HPDE6-E6E7 (cell line): ENCODE data around the gene PLEKHF1.
"Not testable (repeated sequence)": the region's sequence is repeated elsewhere in the genome, so short reads cannot be mapped to it uniquely, and the experiment has no call there.

Experiments
- DNase-seq: peaks from one replicate; pipeline ENCODE4 v3.0.0; 2011; ENCODE audit warnings: missing footprints; ENCODE audit errors: extremely low spot score

The PLEKHF1 gene

DNA sequence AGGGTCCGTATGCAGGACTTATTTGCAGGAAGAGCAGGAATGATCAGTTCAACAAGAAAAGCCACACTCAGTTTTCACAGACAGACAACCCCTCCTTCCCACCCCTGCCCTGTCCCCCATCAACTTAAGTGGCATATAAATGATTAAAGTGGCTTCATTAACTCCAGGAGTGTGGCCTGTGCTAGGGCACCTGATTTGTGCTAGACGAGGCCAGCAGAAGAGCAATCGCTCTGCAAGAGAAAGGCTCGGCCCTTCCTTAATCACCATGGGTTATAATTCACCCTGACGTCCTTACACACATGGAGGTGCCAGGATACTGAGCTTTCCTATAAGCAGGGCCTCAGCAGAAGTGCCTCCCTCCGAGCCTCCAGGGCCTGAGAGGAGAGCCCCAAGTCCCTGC is 35.2 kb downstream of the PLEKHF1 start:
- DNase-seq: no peak

DNA sequence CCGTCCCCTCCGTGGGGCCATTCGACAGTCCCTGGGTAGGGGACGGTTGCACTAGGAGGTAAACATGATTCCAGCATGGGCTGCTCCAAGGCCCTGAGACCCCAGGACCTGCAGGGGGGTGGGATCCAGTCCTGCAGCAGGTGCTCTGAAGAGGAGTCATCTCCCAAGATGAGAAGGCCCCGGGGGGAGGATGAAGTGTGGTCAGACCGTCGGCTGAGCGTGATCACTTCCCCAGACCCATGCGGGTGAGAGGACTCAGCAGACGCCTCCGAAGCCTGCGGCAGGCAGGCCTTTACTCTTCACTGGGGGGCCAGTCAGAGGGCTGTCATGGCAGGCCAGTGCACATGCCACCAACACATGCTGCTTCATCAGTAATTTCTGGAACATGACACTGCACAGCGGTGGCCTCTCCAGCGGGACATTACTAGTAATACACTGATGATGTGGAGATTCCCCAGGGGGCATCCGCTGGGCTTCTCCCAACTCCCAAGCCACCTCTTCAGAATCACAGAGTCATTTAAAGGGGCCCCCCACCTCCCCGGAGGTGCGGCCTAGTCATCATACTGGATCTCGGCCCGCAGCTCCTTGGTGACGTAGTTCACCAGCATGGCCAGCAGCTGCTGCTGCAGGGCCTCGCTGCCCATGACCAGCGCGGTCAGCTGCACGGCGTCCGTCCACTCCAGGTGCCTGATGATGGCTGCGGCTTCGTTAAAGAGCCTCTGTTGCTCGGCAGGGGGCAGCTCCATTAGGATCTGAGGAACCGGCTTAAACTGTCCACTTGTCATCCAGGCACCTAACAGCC is 37.1 kb downstream of the PLEKHF1 start:
- DNase-seq: no peak

GRCh38 chr19:29702963-29703320 is 37.7 kb downstream of the PLEKHF1 start:
- DNase-seq: no peak

DNA sequence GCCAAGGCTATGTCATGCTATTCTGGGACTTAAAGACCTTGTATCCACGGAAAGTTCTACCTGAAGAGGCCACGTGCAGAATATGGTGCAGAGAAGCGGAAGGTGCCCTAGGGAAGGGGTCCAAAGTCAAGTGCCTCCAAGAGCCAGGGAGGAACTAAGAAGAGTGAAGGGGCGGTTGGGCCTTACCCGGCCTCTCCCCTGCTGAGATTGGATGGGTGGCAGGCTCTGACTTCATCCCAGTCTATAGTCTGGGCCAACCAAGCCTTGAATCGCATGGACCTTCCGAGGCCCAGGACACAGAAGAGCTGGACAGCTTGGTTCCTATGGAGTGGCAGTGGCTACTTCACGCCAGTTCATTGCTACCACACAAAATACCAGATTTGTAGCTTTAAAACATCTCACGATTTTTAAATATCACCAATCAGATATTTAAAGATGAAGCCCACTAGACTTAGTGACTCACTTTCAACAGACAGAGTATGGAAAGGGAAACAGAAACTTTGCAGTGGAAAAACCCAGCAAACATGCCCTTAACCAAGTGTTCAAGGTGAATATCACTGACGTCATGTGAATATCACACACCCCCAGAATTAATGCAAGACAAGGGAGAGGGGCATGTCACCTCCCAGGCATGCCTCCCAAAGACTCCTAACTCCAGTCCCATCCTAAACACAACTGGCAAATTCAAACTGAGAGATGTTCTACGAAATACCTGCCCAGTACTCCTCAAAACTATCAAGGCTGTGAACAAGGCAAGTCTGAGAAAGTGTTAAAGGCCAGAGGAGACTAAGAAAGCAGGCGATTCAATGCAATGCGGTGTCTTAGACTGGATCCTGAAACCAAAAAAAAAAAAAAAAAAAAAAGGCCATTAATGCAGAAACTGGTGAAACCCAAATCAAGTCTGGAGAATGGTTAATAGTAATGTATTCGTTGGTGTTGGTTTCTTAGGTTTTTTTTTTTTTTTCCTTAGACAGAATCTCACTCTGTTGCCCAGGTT is 39.6 kb downstream of the PLEKHF1 start:
- DNase-seq: no peak

GRCh38 chr19:29705706-29706105 is 40.4 kb downstream of the PLEKHF1 start:
- DNase-seq: no peak

DNA sequence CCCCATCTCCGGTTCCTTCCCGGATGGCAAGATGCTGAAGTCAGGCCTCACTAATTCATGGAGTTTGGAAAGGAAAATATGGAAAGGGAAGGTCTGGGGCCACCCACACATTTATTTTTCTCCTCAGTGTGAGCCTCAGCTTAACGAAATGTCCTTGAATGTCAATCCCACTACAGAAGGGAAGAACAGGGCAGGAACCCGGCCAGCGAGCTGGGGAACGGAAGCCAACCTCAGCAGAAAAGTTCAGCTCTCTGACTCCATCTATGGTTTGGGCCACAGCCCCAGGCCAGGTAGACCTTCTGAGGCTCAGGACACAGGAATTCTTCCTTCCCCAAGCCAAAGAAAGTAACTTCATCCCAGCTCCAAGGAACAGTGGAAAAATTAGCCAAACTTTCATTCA is 41.4 kb downstream of the PLEKHF1 start:
- no peak for DNase-seq

DNA sequence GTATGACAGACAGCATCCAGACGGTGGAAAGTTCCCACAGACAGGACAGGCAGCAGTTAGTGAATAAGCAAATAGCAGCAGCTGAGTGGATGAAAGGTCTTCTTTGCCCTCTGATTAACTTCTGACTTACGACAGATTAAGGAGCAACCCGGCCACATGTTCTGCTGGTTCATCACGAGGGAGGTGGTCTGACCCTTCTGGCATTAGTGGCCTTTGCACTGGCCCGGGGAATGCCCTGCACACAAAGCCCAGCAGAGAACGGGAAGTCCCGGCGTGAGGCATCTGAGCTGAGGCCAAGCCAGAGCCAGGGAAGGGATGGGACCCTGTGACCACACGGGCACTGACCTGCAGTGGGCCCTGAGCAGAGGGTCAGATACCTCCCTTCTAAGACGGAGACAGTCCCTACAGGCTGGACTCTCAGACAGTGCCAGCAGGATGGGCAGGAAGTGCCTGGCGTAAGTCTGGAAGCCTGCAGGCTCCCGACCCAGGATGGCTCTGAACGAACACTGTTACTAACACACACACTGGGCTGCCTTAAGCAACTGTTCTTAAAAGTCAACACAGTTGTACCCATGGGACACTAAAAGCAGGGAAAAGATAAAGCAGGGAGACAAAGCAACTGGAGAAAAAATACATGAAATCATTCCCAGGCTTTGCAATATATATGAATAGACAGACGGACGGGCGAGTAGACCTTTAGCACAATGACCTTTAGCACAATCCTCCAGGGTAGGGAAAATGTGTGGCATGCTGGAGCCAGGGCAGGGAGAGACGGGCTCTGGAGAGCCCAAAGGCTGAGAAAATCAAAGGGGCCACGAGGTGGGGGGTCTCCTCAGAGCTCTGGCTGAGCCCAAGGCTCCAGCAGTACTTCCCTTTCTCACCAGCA is 43.5 kb downstream of the PLEKHF1 start:
- DNase-seq: no peak

DNA sequence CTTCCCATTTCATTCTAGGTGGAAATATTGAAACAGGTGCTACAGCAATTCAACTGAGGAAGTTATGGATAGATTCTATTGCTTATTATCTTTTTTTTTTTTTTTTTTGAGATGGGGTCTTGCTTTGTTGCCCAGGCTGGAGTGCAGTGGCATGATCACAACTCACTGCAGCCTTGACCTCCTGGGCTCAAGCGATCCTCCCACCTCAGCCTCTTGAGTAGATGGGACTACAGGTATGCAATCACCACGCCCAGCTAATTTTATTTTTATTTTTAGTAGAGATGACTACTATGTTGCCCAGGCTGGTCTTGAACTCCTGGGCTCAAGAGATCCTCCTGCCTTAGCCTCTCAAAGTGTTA is 44.2 kb downstream of the PLEKHF1 start:
- DNase-seq: not testable (repeated sequence)

- DNase-seq: no peak
Observed at GRCh38 chr19:29711584-29712132, 46.4 kb downstream of the PLEKHF1 start.

DNA sequence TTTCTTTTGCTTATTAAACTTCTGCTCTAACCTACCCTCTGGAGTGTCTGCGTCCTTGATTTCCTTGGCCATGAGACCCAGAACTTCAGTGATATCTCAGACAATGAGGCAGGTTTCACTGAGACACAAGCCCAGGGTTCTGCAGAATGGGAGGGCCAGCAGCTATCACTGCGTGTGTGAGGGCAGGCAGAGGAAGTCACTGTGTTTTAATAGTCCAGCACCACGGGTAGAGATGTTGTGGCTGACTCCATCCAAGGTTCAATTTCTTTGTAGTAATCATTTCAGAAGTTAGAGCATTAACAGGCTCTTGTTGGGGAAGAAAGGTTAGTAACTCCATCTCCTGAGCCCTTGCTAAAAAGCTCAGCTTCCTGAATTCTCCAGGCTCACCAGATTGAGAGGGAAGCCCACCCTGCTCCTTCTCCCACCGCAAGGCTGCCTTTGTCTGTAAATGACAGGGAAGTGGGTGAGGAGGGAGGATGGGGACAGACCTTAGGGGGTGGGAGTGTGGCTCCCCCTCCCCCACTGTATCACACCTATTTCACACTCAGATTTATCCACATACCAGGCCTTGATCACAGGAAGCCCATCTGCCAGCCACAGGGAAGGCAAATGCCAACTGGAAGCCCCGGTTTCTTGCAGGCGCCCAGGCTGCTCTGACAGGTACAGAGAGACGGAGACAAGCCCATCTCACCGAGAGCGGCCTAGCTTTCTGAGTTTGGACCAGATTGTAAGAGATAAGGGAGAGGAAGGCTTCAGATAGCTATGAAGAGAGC is 47.7 kb downstream of the PLEKHF1 start:
- no peak for DNase-seq

GRCh38 chr19:29714371-29714952 is 49.2 kb downstream of the PLEKHF1 start:
- no peak for DNase-seq

GRCh38 chr19:29714953-29715700 is 49.9 kb downstream of the PLEKHF1 start, which contains the start of gene C19orf12:
TSS of gene C19orf12 (minus strand) at chr19:29715261. CDS start at chr19:29708413, 6,848 bp downstream.
- DNase-seq: peak; percentile 15

DNA sequence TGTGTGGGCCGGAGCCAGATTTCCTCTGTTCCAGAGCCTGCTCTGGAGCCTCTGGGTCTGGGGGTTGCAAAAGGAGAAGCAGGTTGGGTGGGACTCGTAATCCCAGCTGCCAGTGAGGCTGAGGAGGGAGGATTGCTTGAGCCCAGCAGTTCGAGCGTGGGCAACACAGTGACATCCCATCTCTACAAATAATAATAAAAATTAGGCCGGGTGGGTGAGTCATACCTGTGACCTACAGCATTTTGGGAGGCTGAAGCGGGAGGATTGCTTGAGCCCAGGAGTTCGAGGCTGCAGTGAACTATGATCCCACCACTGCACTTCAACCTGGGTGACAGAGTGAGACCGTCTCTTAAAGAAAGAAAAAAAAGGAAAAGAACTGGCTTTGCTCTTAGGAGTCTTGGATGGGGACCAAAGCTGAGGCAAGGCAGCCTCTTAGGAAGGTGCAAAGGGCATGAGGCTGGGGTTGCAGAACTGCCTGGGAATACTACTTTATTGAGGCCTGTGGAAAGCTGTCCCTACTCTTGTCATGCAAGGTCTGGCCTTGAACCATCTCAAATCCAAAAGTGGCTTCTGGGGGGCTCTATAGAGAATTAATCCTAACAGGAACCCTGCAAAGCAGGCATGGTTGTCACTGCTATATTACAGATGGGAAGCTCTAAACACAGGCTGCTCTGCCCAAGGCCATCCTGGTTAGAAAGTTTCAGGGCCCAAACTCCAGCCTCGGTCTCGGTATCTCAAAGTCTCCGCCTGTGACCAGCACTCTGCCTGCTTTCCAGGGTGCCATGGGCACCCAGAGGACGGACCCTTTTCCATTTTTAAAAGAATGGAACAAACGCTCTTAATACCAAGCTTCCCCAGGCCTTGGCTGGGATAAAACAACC is 50.7 kb downstream of the PLEKHF1 start:
- DNase-seq: no peak

GRCh38 chr19:29717051-29717450 is 51.8 kb downstream of the PLEKHF1 start:
- DNase-seq: no peak

- DNase-seq: no peak
Observed at GRCh38 chr19:29724102-29724641, 58.9 kb downstream of the PLEKHF1 start.

GRCh38 chr19:29724746-29725145 is 59.5 kb downstream of the PLEKHF1 start:
- DNase-seq: no peak
